Measurements from ENCODE around the gene FAM20C.
"Not testable (repeated sequence)": the region's sequence is repeated elsewhere in the genome, so short reads cannot be mapped to it uniquely, and the experiment has no call there.

FAM20C gene

DNA sequence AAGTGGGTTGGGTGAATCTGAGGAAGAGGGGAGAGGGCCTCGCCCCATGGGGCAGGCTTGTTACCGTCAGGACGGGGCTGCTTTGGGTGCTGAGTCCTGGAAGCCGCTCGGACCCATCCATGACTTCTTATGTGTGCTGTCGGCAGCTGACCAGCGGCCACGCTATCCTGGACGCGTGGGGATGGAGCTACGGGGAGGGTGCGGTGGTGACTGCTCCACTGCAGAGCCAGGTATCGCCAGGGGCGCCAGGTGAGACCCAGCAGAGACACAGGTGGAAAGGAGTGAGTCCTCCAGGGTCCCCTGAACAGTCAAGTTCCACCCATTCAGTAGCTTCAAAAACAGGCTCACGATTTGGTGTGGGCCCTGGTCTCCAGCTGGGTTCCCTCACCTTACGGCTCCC, 10.6 kb upstream of the FAM20C start:
- TF ChIP-seq, protein P1, sequence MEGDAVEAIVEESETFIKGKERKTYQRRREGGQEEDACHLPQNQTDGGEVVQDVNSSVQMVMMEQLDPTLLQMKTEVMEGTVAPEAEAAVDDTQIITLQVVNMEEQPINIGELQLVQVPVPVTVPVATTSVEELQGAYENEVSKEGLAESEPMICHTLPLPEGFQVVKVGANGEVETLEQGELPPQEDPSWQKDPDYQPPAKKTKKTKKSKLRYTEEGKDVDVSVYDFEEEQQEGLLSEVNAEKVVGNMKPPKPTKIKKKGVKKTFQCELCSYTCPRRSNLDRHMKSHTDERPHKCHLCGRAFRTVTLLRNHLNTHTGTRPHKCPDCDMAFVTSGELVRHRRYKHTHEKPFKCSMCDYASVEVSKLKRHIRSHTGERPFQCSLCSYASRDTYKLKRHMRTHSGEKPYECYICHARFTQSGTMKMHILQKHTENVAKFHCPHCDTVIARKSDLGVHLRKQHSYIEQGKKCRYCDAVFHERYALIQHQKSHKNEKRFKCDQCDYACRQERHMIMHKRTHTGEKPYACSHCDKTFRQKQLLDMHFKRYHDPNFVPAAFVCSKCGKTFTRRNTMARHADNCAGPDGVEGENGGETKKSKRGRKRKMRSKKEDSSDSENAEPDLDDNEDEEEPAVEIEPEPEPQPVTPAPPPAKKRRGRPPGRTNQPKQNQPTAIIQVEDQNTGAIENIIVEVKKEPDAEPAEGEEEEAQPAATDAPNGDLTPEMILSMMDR (IDR thresholded peaks at IDR 0.05; ENCODE audit: low read depth, low read length, missing control alignments) = no peak
- H3K4me3 ChIP-seq (replicated peaks; ENCODE audit: low read depth, low read length) = no peak overlapping the region
- no peak for DNase-seq (ENCODE audit: extremely low read depth, low read depth)

DNA sequence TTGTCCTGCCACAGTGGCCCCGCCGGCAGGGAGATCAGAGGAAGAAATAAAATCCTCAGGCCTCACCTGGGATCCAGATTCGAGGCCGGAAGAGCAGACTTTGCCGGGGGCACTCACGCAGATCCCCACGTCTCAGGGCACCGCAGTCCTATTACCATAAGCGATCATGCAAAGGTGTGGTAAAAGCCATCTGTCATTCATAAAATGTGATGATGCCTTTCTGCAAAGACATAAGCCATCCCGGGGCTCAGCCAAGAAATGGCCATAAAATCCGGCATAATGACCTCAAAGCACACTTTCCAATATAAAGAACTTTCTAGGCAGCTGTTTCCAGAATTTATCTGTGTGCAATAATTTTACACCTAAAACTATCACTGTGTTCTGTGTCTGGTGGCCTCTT, 9.9 kb upstream of the FAM20C start:
- not testable (repeated sequence) for DNase-seq (ENCODE audit: extremely low read depth, low read depth); H3K4me3 ChIP-seq (replicated peaks; ENCODE audit: low read depth, low read length)

DNA sequence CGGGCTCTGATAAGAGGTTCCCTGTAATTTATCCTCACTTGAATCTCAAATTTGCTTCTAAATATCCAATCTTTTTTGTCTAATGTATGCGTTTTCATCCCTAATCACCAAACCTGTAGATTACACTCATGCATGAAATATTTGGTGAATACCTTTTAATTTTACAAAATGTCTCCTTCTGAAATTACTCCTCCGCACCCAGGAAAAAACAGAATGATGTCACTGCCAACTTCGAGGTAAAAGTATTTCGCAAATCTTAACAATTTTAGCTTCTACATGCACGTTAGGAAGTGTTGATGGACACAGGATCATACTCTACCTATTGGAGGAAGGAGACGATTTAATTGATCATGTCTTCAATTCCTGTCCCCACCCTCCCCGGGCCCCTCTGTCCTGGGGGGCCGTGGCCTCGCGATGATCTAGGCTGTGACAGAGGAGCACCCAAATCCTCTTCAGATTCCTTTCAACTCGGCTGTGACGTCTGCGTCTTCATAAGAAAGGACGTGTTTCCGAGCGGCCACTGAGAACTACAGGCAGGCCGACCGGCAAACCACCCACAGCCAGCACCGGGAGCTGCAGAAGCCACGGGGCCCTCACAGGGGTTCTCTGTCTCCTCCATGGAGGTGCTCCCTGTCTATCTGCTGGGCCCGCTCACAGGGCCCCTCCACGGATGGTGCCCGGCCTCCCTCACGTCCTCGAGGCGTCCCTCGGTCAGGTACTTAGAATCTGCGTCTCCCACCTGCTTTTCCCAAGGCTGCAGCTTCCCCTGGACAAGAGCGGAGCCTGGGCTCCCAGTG, 8.7 kb upstream of the FAM20C start:
- DNase-seq (ENCODE audit: extremely low read depth, low read depth) = no peak
- no peak overlapping the region for H3K4me3 ChIP-seq (replicated peaks; ENCODE audit: low read depth, low read length)
- TF ChIP-seq, protein P1 (IDR thresholded peaks at IDR 0.05; ENCODE audit: low read depth, low read length, missing control alignments) = no peak

DNA sequence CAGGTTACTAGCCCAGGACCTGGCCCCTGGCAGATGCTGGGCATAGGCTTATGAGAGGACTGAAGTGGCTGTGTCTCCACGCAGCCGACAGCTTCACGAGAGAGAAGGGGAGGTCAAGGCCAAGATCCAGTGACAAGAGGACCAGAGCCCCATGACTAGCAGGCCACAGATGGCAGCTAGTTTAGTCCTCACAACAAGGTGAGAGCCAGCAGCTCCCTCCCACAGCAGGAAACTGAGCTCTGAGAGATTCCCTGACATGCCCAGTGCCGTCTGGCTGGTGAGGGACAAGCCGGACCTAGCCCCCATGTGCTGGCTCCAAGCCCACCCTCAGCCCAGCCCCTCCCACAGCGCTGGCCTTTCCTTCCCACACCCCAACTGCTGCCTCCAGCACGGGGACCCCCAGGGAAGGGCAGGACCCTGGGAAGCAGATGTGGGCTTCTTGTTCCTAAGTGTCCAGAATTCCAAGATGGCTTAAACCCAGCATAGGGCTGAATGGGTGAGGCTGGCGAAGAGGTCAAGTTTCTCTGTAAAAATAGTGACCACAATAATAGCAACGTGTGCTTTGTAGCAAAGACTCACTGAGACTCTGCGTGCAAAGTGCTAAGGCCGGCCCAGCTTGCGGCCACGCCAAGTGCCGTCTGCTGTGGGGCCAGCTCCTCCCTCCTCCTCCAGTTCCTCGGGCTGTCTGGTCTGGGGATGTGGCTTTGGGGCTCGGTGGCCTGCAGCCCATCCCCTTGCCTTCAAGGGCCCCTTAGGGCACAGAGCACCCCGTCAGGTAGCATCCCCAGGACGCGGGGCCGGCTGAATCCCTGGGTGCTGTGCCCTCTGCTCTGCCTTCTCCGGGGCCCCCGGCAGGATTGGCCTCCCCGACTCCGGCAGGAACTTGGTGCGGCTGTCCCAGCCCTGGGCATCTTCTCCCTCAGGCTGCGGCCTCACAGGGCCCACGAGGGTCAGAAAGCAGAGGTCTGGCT, 7.8 kb upstream of the FAM20C start:
- no peak overlapping the region for H3K4me3 ChIP-seq (replicated peaks; ENCODE audit: low read depth, low read length)
- TF ChIP-seq, protein P1 (IDR thresholded peaks at IDR 0.05; ENCODE audit: low read depth, low read length, missing control alignments) = no peak
- no peak for DNase-seq (ENCODE audit: extremely low read depth, low read depth)

DNA sequence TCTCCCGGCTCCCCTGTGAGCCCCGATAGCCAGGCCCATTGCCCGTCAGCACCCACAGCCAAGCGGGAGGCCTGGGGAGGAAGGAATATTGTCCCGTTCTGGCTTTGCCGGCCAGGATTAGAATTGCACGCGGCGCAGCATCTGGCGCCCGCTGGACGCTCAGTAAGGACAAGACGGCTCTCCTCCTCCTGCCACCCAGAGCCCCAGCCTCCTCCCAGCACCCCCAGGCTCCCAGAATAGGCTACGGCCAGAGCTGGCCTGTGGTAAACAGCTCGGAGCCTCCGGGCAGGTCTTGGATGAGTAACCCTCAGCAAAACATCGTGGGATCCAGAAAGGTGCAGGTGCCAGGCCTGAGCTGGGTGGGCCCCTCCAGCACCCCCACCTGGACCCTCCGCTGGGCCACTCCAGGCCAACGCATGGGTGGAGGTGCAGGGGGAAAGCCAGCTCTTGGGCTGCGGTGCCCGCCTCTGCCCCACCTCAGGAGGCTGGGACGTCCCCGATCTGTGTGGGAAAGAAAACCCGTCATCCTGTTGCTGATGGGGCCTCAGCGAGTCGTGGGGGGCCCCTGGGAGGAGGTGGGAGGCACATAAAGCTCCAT, 5.8 kb upstream of the FAM20C start:
- H3K4me3 ChIP-seq (replicated peaks; ENCODE audit: low read depth, low read length) = no peak overlapping the region
- TF ChIP-seq, protein P1 (IDR thresholded peaks at IDR 0.05; ENCODE audit: low read depth, low read length, missing control alignments) = no peak

DNA sequence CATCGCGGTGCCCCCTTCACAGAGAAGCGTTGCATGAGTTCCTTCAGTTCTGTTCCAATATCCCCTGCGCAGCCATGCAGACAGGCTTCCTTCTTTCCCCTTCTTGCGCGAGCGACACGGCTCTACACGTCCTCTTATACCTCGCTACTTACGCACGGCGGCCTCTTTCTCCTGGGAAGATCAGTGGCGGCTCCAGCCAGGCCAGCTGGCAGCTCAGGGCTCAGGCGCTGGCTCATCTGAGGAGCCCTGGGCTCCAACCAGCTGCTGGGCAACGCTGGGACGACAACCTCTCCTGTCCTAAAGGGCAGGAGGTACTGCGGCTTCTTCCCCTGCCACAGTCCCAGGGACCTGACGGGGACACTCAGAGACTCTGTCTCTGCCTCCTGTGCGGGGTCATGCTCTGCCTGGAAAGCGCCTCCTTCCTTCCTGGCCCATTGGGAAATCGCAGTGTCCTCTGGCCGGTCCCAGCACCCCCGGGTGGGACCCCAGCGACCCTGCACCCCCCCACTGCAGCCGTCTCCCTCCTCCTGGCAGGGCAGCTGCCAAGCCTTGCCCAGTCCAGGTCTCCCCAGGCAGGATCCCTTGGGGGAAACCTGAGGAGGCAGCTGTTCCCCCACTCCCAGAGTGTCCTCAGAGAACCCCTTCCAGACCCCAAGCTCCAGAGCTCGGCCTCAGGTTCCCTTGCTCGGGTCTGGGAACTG, 5.0 kb upstream of the FAM20C start:
- no peak for DNase-seq (ENCODE audit: extremely low read depth, low read depth)
- TF ChIP-seq, protein P1 (IDR thresholded peaks at IDR 0.05; ENCODE audit: low read depth, low read length, missing control alignments) = no peak
- H3K4me3 ChIP-seq (replicated peaks; ENCODE audit: low read depth, low read length) = no peak overlapping the region

More for the DNA sequence above, 5.8 kb upstream of the FAM20C start:
- DNase-seq (ENCODE audit: extremely low read depth, low read depth) = no peak

Data from HFF-Myc (cell line).